Esophagus squamous epithelium (tissue), 5 donors: ENCODE data around the gene HNRNPAB. TPM values are rescaled to one million over a fixed set of nuclear protein-coding genes. Genes with fewer than 3 reads are reported as not detected.

Experiments used
- DNase-seq: peaks from one replicate; lab custom pipeline; 2025; lab: John Stamatoyannopoulos, UW
- H3K27ac ChIP-seq, 4 donors: fragments of 200-600 bp; sonication (generic); one replicate each; pipeline ENCODE4 v1.5.1; 2016 to 2019; ENCODE audit warnings: mild to moderate bottlenecking in 1 of 4
- H3K27me3 ChIP-seq, 4 donors: fragments of 200-600 bp; sonication (generic); 1 replicate in 3 of 4; 2 replicates in 1 of 4; pipeline versions ENCODE4 v1.5.1 to v1.6.0; 2017 to 2021; ENCODE audit warnings: antibody characterized with exemption in 1 of 4
- H3K36me3 ChIP-seq, 3 donors: fragments of 200-600 bp; sonication (generic); one replicate each; pipeline ENCODE4 v1.5.1; 2016 to 2019
- H3K4me1 ChIP-seq, 3 donors: fragments of 200-600 bp; sonication (generic); one replicate each; pipeline ENCODE4 v1.5.1; 2017 to 2019
- H3K4me3 ChIP-seq, 4 donors: fragments of 200-600 bp; sonication (generic); 1 replicate in 3 of 4; 2 replicates in 1 of 4; pipeline ENCODE4 v1.5.1; 2016 to 2019; ENCODE audit warnings: mild to moderate bottlenecking in 2 of 4, moderate library complexity in 1 of 4
- H3K9me3 ChIP-seq, 3 donors: fragments of 200-600 bp; sonication (generic); one replicate each; pipeline ENCODE4 v1.5.1; 2016 to 2019
- POLR2A ChIP-seq, 4 donors: fragments of 450-650 bp; IDR thresholded peaks; one replicate each; pipeline ENCODE4 v1.6.1; 2017; ENCODE audit warnings: antibody characterized with exemption in 4 of 4, mild to moderate bottlenecking in 4 of 4, moderate library complexity in 3 of 4
- WGBS, 2 donors: methylation state at CpG; one replicate each; pipeline ENCODE4 v1.1.5; 2018; 5-methylcytosine and 5-hydroxymethylcytosine counted together
- intact Hi-C: fragments of 100-400 bp; cut with DNase I; formaldehyde crosslinking; loops from one replicate; pipeline ENCODE4 v1.15.0; 2022
- total RNA-seq, 4 donors: library from RNA; depleted of rRNA; stranded (reverse); fragments of >200 nt; gene quantifications; one replicate each; pipeline ENCODE4 v1.1.0, GENCODE V29; 2016
- TF ChIP-seq, protein P1 (sequence below), 6 experiments: fragments of 450-650 bp in 4 of 6; fragments of 200-600 bp in 2 of 6; sonication (generic) in 2 of 6; IDR thresholded peaks; one replicate each; pipeline ENCODE4 v1.5.1; 2016 to 2019; ENCODE audit warnings: antibody characterized with exemption in 6 of 6, mild to moderate bottlenecking in 4 of 6, moderate library complexity in 4 of 6
- donor health status: DM: yes; HTN: yes; CAD: no.

HNRNPAB gene
- total RNA-seq, 4 donors from 2014 or later, result 123 to 150 (median 135) TPM

DNA sequence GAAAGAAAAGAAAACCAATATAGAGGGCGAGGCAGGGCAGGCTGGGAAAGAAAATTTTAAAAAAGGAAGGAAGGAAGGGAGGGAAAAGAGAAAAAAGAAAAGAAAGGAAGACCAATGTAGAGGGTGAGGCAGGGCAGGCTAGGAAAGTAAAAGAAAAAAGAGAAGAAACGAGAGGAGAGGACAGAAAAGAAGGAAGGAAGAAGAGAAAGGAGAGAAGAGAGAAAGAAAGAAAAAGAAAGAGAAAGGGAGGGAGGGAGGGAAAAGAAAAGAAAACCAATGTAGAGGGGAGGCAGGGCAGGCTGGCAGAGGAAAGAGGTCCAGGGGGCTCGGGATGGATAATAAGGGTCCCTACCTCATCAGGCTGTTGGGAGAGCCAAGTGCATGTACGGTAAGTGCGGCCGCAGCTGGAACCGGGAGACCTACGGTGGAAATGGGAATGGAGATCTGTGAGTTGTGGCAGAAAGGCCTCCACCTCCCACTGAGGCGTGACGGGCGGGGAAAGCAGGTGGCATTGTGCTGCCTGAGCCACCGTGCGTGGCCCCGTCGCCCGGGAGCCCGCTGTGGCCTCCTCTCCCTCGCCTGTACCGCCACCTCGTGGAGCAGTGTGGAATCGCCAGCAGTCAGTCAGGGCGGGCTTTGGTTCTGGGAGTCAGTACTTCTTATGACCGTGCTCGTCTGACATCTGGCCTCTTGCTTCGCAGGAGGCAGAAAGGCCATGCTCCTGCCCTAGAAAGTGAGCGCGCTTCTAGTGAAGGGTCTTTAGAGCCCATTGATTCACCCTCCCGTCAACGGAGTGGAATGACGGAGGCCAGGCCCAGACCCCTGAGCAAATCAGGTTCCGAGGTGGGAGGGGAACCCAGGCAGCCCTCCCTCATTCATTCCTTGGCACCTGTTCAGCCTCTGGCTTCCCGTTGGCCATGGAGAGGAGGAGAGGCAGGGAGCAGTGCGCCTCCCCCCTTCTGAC, 40.3 kb upstream of the HNRNPAB start:
- TF ChIP-seq POLR2A (IDR thresholded peaks at IDR 0.05), result no peak
- TF ChIP-seq, protein P1, sequence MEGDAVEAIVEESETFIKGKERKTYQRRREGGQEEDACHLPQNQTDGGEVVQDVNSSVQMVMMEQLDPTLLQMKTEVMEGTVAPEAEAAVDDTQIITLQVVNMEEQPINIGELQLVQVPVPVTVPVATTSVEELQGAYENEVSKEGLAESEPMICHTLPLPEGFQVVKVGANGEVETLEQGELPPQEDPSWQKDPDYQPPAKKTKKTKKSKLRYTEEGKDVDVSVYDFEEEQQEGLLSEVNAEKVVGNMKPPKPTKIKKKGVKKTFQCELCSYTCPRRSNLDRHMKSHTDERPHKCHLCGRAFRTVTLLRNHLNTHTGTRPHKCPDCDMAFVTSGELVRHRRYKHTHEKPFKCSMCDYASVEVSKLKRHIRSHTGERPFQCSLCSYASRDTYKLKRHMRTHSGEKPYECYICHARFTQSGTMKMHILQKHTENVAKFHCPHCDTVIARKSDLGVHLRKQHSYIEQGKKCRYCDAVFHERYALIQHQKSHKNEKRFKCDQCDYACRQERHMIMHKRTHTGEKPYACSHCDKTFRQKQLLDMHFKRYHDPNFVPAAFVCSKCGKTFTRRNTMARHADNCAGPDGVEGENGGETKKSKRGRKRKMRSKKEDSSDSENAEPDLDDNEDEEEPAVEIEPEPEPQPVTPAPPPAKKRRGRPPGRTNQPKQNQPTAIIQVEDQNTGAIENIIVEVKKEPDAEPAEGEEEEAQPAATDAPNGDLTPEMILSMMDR (IDR thresholded peaks at IDR 0.05), result peak; percentile 96 to 99 (median 98)
- intact Hi-C loops, result loop anchor here (2.0 kb wide), 1 partner anchor 91 kb away; no protein-coding TSS in a partner anchor
- H3K4me1 ChIP-seq, result peaks cover 8 to 10% (median 8%) of the 10 kb centered on the region in 3 donors
- WGBS, 2 donors, result 14 to 20% methylated on average over 8 to 18 of the region's 33 CpGs
- peak; percentile 24 for DNase-seq
- H3K27me3 ChIP-seq, result peaks cover 0 to 47% (median 0%) of the 10 kb centered on the region in 4 donors
- no peaks in the 10 kb centered on the region for H3K36me3 ChIP-seq
- H3K27ac ChIP-seq, result no peak overlapping the region
- H3K9me3 ChIP-seq, result no peaks in the 10 kb centered on the region
- H3K4me3 ChIP-seq, result peak overlapping the region in 2 of 4 donors; percentile 4 to 51

DNA sequence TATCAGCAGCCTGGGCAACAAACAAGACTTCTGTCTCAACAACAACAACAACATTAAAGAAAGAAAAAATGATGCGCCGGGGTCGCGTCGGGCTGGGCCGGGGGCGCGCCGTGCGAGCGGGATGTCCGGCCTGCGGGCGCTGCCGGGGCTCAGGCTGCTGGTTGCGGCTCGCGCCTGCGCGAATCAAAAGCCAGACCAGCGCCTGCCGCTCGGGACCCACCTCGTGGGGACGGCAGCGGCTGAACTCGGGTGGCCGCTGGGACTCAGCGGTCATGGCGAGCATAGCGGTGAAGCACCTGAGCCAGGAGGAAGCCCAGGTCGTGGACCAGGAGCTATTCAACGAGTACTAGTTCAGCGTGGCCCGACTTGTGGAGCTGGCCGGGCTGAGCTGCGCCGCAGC, 38.8 kb upstream of the HNRNPAB start:
- TF ChIP-seq, protein P1 (IDR thresholded peaks at IDR 0.05), result no peak
- TF ChIP-seq POLR2A (IDR thresholded peaks at IDR 0.05), result no peak
- 20 to 58% methylated on average over 7 to 16 of the region's 38 CpGs for WGBS, 2 donors
- no peak overlapping the region for H3K4me3 ChIP-seq

DNA sequence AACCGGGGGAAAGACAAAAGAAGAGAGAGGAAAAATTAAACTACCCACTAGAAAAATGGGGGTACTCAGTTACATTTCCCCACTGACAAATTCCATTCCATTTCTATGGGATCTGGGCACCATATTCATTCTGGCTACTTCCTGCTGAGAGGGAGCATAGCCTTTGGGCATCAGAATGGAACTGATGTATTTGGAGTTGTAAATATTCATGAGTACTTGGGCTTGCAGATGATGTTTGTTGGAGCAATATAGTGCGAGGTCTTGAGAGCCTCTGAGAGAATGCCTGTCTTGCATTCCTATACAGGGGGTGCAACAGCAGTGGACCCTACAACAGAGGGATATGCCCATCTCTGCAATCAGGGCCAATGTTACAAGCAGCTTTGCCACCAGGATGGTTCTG, 33.9 kb upstream of the HNRNPAB start:
- TF ChIP-seq POLR2A (IDR thresholded peaks at IDR 0.05), result no peak
- TF ChIP-seq, protein P1 (IDR thresholded peaks at IDR 0.05), result no peak
- DNase-seq, result no peak
- H3K36me3 ChIP-seq, result no peaks in the 10 kb centered on the region
- no peak overlapping the region for H3K4me3 ChIP-seq
- H3K27me3 ChIP-seq, result peaks cover 0 to 12% (median 0%) of the 10 kb centered on the region in 4 donors
- H3K4me1 ChIP-seq, result no peaks in the 10 kb centered on the region
- intact Hi-C loops, result no loop called here
- H3K27ac ChIP-seq, result no peak overlapping the region
- WGBS, 2 donors, result 83 to 93% methylated on average over 2 of the region's 2 CpGs
- no peaks in the 10 kb centered on the region for H3K9me3 ChIP-seq

More for the DNA sequence above, 38.8 kb upstream of the HNRNPAB start:
- Histone ChIP-seq H3K9me3 (no peaks in the 10 kb centered on the region), H3K36me3 (no peaks in the 10 kb centered on the region), H3K4me1 (peaks cover 8 to 10% (median 8%) of the 10 kb centered on the region in 3 donors), H3K27me3 (peaks cover 0 to 47% (median 0%) of the 10 kb centered on the region in 4 donors), H3K27ac (no peak overlapping the region)
- DNase-seq, result no peak
- intact Hi-C loops, result loop anchor here (2.0 kb wide), 1 partner anchor 93 kb away; no protein-coding TSS in a partner anchor

DNA sequence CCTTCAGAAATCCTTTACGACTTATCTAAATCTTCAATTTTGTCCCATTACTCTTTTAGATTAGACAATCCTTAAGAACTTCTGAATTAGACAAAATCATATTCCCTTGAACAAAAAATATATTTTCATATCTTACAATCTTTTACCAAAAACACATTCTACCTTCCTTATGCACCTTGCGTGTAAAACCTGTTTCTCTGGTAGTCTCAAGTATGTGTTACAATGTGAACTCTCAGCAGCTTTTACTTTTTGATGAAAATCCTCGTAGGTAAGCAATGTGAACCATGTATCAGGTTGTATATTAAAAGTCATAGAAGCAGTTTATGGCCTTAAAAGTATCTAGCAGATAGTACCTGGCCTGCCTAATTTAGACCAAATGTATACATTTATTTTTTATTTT, 29.9 kb upstream of the HNRNPAB start:
- no peaks in the 10 kb centered on the region for H3K36me3 ChIP-seq
- TF ChIP-seq, protein P1 (IDR thresholded peaks at IDR 0.05), result no peak
- WGBS, 2 donors, result 77 to 89% methylated on average over 3 of the region's 3 CpGs
- H3K27ac ChIP-seq, result no peak overlapping the region
- intact Hi-C loops, result no loop called here
- H3K4me3 ChIP-seq, result no peak overlapping the region
- H3K9me3 ChIP-seq, result peaks cover 0 to 2% (median 0%) of the 10 kb centered on the region in 3 donors
- no peaks in the 10 kb centered on the region for H3K4me1 ChIP-seq
- peaks cover 0 to under 1% (median 0%) of the 10 kb centered on the region in 4 donors for H3K27me3 ChIP-seq
- no peak for DNase-seq

- H3K9me3 ChIP-seq, result peaks cover 0 to 5% (median 0%) of the 10 kb centered on the region in 3 donors
- WGBS, 2 donors, result 61 to 68% methylated on average over 6 of the region's 6 CpGs
- intact Hi-C loops, result no loop called here
- no peaks in the 10 kb centered on the region for H3K36me3 ChIP-seq
- H3K4me1 ChIP-seq, result no peaks in the 10 kb centered on the region
- H3K27me3 ChIP-seq, result peaks cover 0 to 13% (median 0%) of the 10 kb centered on the region in 4 donors
- DNase-seq, result no peak
- TF ChIP-seq POLR2A (IDR thresholded peaks at IDR 0.05), result no peak
- TF ChIP-seq, protein P1 (IDR thresholded peaks at IDR 0.05), result no peak
- H3K4me3 ChIP-seq, result no peak overlapping the region
- H3K27ac ChIP-seq, result no peak overlapping the region
Measured at GRCh38 chr5:178176791-178177190, 27.5 kb upstream of the HNRNPAB start.
